GM23338 (cell line): ENCODE data around the gene GDF7. TPM values are rescaled to one million over a fixed set of nuclear protein-coding genes. Genes with fewer than 3 reads are reported as not detected.

Experiments used
- ATAC-seq: fragments of 200-7000 bp; cut with Tn5 transposase; 3 replicates; pipeline ENCODE4 v1.9.1; 2020
- DNase-seq: peaks from one replicate; pipeline ENCODE4 v3.0.0-alpha.2; 2015; ENCODE audit warnings: low spot score
- H2AFZ ChIP-seq: fragments of 200-600 bp; sonication (generic); 2 replicates; pipeline ENCODE4 v1.8.0; 2016; ENCODE audit warnings: antibody characterized with exemption, mild to moderate bottlenecking, moderate library complexity
- H3F3A ChIP-seq: fragments of 200-600 bp; sonication (generic); replicated peaks from 2 replicates; pipeline ENCODE4 v1.8.0; 2017; ENCODE audit warnings: antibody characterized with exemption, mixed run types, low read depth
- H3K27ac ChIP-seq: fragments of 200-600 bp; sonication (generic); 2 replicates; pipeline ENCODE4 v1.6.1; 2016; ENCODE audit warnings: low read depth
- H3K27me3 ChIP-seq: fragments of 200-600 bp; sonication (generic); 2 replicates; pipeline ENCODE4 v1.8.0; 2016; ENCODE audit warnings: mild to moderate bottlenecking, mixed run types, moderate library complexity; ENCODE audit not compliant: insufficient read depth
- H3K36me3 ChIP-seq: fragments of 200-600 bp; sonication (generic); 2 replicates; pipeline ENCODE4 v1.8.0; 2016; ENCODE audit warnings: mild to moderate bottlenecking; ENCODE audit not compliant: insufficient read depth
- H3K4me1 ChIP-seq: fragments of 200-600 bp; sonication (generic); 2 replicates; pipeline ENCODE4 v1.8.0; 2016; ENCODE audit warnings: mild to moderate bottlenecking, moderate library complexity; ENCODE audit not compliant: insufficient read depth
- H3K4me2 ChIP-seq: fragments of 200-600 bp; sonication (generic); 2 replicates; pipeline ENCODE4 v1.7.1; 2017; ENCODE audit warnings: mixed run types
- H3K4me3 ChIP-seq: fragments of 200-600 bp; sonication (generic); 2 replicates; pipeline ENCODE4 v1.6.1; 2016; ENCODE audit warnings: mixed run types
- H3K79me2 ChIP-seq: fragments of 200-600 bp; sonication (generic); replicated peaks from 2 replicates; pipeline ENCODE4 v1.8.0; 2017; ENCODE audit warnings: mild to moderate bottlenecking; ENCODE audit not compliant: insufficient read depth
- H3K9me2 ChIP-seq: fragments of 200-600 bp; sonication (generic); 2 replicates; pipeline ENCODE4 v1.8.0; 2017; ENCODE audit not compliant: insufficient read depth
- H4K20me1 ChIP-seq: fragments of 200-600 bp; sonication (generic); replicated peaks from 2 replicates; pipeline ENCODE4 v1.8.0; 2017; ENCODE audit warnings: mild to moderate bottlenecking; ENCODE audit not compliant: insufficient read depth
- H3K27ac Mint-ChIP-seq: 2 replicates; pipeline ENCODE4 v1.8.0; 2020; ENCODE audit warnings: inconsistent platforms, mild to moderate bottlenecking, moderate library complexity, mixed read lengths
- H3K27me3 Mint-ChIP-seq: 3 replicates; pipeline ENCODE4 v1.8.0; 2022; ENCODE audit warnings: low read depth, mild to moderate bottlenecking, moderate library complexity, mixed read lengths, inconsistent platforms; ENCODE audit not compliant: insufficient read depth, poor library complexity
- H3K36me3 Mint-ChIP-seq: 3 replicates; pipeline ENCODE4 v1.8.0; 2021; ENCODE audit warnings: low read depth, mild to moderate bottlenecking, inconsistent platforms, moderate library complexity, mixed read lengths
- H3K4me1 Mint-ChIP-seq: 3 replicates; pipeline ENCODE4 v1.8.0; 2020; ENCODE audit warnings: mild to moderate bottlenecking, inconsistent platforms, mixed read lengths
- H3K4me3 Mint-ChIP-seq: 3 replicates; pipeline ENCODE4 v1.8.0; 2021; ENCODE audit warnings: moderate library complexity, mild to moderate bottlenecking, inconsistent platforms, mixed read lengths
- H3K9me3 Mint-ChIP-seq: 3 replicates; pipeline ENCODE4 v1.8.0; 2020; ENCODE audit warnings: moderate library complexity, mild to moderate bottlenecking, inconsistent platforms, mixed read lengths
- CREB1 ChIP-seq: fragments of 250-450 bp; sonication (Bioruptor Pico); IDR thresholded peaks from 2 replicates; pipeline ENCODE4 v1.5.0; 2020; ENCODE audit warnings: low read depth, mild to moderate bottlenecking, moderate library complexity
- EZH2phosphoT487 ChIP-seq: fragments of 200-600 bp; sonication (generic); IDR thresholded peaks from one replicate; pipeline ENCODE4 v1.8.1; 2018; ENCODE audit warnings: antibody characterized with exemption; ENCODE audit not compliant: unreplicated experiment
- JUNB ChIP-seq: IDR thresholded peaks from one replicate; pipeline ENCODE4 v1.6.1; 2016; ENCODE audit warnings: antibody characterized with exemption; ENCODE audit not compliant: unreplicated experiment
- POLR2AphosphoS5 ChIP-seq: IDR thresholded peaks from 2 replicates; pipeline ENCODE4 v1.6.1; 2016; ENCODE audit warnings: antibody characterized with exemption, low read depth
- STAT1 ChIP-seq: IDR thresholded peaks from one replicate; pipeline ENCODE4 v1.6.1; 2016; ENCODE audit warnings: antibody characterized with exemption; ENCODE audit not compliant: unreplicated experiment
- ZNF331 ChIP-seq: fragments of 250-450 bp; sonication (Bioruptor Pico); IDR thresholded peaks from 2 replicates; pipeline ENCODE4 v1.5.0; 2020; ENCODE audit warnings: low read depth, mild to moderate bottlenecking, moderate library complexity
- polyA plus RNA-seq: library from polyadenylated mRNA; unstranded; fragments of >200 nt; fragmentation: Nextera tagmentation; extraction: Ambion mirVana; gene quantifications from 2 replicates; pipeline ENCODE4 v1.2.1, GENCODE V29; 2016
- total RNA-seq: library from RNA; depleted of rRNA; stranded (reverse); fragments of >200 nt; shearing (Covaris generic); gene quantifications from 2 replicates; pipeline ENCODE4 v1.2.3, GENCODE V29; 2014
- TF ChIP-seq, protein P1 (sequence below): IDR thresholded peaks from one replicate; pipeline ENCODE4 v1.6.1; 2018; ENCODE audit warnings: antibody characterized with exemption; ENCODE audit not compliant: unreplicated experiment
- TF ChIP-seq, protein P2 (sequence below), 2 experiments: fragments of 200-600 bp in 1 of 2; sonication (generic) in 1 of 2; conservative IDR thresholded peaks; 2 replicates each; pipeline versions ENCODE4 v1.5.1 to v1.6.1; 2016 to 2017; ENCODE audit warnings: antibody characterized with exemption in 2 of 2, low read depth in 2 of 2, mild to moderate bottlenecking in 2 of 2, moderate library complexity in 1 of 2
- TF ChIP-seq, protein P3 (sequence below): fragments of 250-450 bp; sonication (Bioruptor Pico); IDR thresholded peaks from 2 replicates; pipeline ENCODE4 v1.5.0; 2020; ENCODE audit warnings: mild to moderate bottlenecking, moderate library complexity

Gene GDF7
- total and polyA plus RNA-seq, 2 experiments from 2014 or later, result 0.19 to 0.52 TPM

DNA sequence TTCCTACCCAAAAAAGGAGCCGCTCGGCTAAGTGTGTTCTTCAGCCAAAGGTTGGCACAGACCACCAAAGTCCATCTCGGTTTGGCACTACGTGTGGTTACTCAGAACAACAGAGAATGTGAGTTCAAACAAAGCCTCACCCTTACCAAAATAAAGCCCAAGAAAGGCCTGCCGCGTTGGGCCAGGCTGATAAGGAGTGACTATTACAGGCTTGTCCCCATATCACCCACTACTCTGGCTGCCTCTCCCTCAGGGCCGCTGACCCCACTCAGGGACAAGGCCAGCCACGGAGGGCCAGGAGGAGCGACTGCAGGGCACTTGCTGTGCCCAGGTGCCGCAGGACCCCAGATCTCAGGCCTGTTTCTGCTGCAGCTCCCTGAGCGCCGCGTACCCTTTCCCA lies 29.8 kb upstream of the GDF7 start:
- no peak overlapping the region for H3K4me3 ChIP-seq
- Mint-ChIP-seq H3K9me3 (no peaks in the 10 kb centered on the region), H3K27me3 (peaks cover 2% of the 10 kb centered on the region), H3K4me3 (no peak overlapping the region), H3K27ac (no peak overlapping the region), H3K36me3 (no peaks in the 10 kb centered on the region; the same call in 2 of the 3 replicates), H3K4me1 (peaks cover 24% of the 10 kb centered on the region)
- no peak overlapping the region for H2AFZ ChIP-seq
- H3K36me3 ChIP-seq, result no peaks in the 10 kb centered on the region
- H3K27me3 ChIP-seq, result no peaks in the 10 kb centered on the region
- no peaks in the 10 kb centered on the region for H4K20me1 ChIP-seq
- no peak overlapping the region for H3K4me2 ChIP-seq
- ATAC-seq (no peak), DNase-seq (no peak)
- H3K4me1 ChIP-seq, result peaks cover 6% of the 10 kb centered on the region
- no peaks in the 10 kb centered on the region for H3K9me2 ChIP-seq
- H3F3A ChIP-seq, result no peaks in the 10 kb centered on the region
- H3K27ac ChIP-seq, result no peak overlapping the region
- TF ChIP-seq, protein P1, sequence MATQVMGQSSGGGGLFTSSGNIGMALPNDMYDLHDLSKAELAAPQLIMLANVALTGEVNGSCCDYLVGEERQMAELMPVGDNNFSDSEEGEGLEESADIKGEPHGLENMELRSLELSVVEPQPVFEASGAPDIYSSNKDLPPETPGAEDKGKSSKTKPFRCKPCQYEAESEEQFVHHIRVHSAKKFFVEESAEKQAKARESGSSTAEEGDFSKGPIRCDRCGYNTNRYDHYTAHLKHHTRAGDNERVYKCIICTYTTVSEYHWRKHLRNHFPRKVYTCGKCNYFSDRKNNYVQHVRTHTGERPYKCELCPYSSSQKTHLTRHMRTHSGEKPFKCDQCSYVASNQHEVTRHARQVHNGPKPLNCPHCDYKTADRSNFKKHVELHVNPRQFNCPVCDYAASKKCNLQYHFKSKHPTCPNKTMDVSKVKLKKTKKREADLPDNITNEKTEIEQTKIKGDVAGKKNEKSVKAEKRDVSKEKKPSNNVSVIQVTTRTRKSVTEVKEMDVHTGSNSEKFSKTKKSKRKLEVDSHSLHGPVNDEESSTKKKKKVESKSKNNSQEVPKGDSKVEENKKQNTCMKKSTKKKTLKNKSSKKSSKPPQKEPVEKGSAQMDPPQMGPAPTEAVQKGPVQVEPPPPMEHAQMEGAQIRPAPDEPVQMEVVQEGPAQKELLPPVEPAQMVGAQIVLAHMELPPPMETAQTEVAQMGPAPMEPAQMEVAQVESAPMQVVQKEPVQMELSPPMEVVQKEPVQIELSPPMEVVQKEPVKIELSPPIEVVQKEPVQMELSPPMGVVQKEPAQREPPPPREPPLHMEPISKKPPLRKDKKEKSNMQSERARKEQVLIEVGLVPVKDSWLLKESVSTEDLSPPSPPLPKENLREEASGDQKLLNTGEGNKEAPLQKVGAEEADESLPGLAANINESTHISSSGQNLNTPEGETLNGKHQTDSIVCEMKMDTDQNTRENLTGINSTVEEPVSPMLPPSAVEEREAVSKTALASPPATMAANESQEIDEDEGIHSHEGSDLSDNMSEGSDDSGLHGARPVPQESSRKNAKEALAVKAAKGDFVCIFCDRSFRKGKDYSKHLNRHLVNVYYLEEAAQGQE, result no peak
- TF ChIP-seq, protein P2, sequence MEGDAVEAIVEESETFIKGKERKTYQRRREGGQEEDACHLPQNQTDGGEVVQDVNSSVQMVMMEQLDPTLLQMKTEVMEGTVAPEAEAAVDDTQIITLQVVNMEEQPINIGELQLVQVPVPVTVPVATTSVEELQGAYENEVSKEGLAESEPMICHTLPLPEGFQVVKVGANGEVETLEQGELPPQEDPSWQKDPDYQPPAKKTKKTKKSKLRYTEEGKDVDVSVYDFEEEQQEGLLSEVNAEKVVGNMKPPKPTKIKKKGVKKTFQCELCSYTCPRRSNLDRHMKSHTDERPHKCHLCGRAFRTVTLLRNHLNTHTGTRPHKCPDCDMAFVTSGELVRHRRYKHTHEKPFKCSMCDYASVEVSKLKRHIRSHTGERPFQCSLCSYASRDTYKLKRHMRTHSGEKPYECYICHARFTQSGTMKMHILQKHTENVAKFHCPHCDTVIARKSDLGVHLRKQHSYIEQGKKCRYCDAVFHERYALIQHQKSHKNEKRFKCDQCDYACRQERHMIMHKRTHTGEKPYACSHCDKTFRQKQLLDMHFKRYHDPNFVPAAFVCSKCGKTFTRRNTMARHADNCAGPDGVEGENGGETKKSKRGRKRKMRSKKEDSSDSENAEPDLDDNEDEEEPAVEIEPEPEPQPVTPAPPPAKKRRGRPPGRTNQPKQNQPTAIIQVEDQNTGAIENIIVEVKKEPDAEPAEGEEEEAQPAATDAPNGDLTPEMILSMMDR (conservative IDR thresholded peaks at IDR 0.05; ENCODE audit: low read depth in 2 of 2), result no peak
- no peak for TF ChIP-seq EZH2phosphoT487
- H3K79me2 ChIP-seq, result no peaks in the 10 kb centered on the region

- Histone ChIP-seq H3K36me3 (no peaks in the 10 kb centered on the region), H3K27ac (no peak overlapping the region), H3K27me3 (no peaks in the 10 kb centered on the region), H4K20me1 (no peaks in the 10 kb centered on the region), H2AFZ (no peak overlapping the region), H3F3A (no peaks in the 10 kb centered on the region), H3K4me1 (peaks cover 6% of the 10 kb centered on the region), H3K4me2 (no peak overlapping the region), H3K9me2 (no peaks in the 10 kb centered on the region), H3K79me2 (no peaks in the 10 kb centered on the region), H3K4me3 (no peak overlapping the region)
- H3K36me3 Mint-ChIP-seq, result no peaks in the 10 kb centered on the region; the same call in 2 of the 3 replicates
- DNase-seq, result no peak
- peaks cover 2% of the 10 kb centered on the region for H3K27me3 Mint-ChIP-seq
- H3K9me3 Mint-ChIP-seq, result no peaks in the 10 kb centered on the region
- no peak overlapping the region for H3K27ac Mint-ChIP-seq
- H3K4me1 Mint-ChIP-seq, result peaks cover 16% of the 10 kb centered on the region
- H3K4me3 Mint-ChIP-seq, result no peak overlapping the region
- ATAC-seq, result no peak
- no peak for TF ChIP-seq POLR2AphosphoS5
- TF ChIP-seq CREB1 (CRISPR knock-in tag), result no peak
- TF ChIP-seq, protein P3, sequence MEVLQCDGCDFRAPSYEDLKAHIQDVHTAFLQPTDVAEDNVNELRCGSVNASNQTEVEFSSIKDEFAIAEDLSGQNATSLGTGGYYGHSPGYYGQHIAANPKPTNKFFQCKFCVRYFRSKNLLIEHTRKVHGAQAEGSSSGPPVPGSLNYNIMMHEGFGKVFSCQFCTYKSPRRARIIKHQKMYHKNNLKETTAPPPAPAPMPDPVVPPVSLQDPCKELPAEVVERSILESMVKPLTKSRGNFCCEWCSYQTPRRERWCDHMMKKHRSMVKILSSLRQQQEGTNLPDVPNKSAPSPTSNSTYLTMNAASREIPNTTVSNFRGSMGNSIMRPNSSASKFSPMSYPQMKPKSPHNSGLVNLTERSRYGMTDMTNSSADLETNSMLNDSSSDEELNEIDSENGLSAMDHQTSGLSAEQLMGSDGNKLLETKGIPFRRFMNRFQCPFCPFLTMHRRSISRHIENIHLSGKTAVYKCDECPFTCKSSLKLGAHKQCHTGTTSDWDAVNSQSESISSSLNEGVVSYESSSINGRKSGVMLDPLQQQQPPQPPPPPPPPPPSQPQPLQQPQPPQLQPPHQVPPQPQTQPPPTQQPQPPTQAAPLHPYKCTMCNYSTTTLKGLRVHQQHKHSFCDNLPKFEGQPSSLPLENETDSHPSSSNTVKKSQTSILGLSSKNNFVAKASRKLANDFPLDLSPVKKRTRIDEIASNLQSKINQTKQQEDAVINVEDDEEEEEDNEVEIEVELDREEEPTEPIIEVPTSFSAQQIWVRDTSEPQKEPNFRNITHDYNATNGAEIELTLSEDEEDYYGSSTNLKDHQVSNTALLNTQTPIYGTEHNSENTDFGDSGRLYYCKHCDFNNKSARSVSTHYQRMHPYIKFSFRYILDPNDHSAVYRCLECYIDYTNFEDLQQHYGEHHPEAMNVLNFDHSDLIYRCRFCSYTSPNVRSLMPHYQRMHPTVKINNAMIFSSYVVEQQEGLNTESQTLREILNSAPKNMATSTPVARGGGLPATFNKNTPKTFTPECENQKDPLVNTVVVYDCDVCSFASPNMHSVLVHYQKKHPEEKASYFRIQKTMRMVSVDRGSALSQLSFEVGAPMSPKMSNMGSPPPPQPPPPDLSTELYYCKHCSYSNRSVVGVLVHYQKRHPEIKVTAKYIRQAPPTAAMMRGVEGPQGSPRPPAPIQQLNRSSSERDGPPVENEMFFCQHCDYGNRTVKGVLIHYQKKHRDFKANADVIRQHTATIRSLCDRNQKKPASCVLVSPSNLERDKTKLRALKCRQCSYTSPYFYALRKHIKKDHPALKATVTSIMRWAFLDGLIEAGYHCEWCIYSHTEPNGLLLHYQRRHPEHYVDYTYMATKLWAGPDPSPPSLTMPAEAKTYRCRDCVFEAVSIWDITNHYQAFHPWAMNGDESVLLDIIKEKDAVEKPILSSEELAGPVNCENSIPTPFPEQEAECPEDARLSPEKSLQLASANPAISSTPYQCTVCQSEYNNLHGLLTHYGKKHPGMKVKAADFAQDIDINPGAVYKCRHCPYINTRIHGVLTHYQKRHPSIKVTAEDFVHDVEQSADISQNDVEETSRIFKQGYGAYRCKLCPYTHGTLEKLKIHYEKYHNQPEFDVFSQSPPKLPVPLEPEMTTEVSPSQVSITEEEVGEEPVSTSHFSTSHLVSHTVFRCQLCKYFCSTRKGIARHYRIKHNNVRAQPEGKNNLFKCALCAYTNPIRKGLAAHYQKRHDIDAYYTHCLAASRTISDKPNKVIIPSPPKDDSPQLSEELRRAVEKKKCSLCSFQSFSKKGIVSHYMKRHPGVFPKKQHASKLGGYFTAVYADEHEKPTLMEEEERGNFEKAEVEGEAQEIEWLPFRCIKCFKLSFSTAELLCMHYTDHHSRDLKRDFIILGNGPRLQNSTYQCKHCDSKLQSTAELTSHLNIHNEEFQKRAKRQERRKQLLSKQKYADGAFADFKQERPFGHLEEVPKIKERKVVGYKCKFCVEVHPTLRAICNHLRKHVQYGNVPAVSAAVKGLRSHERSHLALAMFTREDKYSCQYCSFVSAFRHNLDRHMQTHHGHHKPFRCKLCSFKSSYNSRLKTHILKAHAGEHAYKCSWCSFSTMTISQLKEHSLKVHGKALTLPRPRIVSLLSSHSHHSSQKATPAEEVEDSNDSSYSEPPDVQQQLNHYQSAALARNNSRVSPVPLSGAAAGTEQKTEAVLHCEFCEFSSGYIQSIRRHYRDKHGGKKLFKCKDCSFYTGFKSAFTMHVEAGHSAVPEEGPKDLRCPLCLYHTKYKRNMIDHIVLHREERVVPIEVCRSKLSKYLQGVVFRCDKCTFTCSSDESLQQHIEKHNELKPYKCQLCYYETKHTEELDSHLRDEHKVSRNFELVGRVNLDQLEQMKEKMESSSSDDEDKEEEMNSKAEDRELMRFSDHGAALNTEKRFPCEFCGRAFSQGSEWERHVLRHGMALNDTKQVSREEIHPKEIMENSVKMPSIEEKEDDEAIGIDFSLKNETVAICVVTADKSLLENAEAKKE, result no peak
- TF ChIP-seq ZNF331, result no peak
- no peak for TF ChIP-seq JUNB
- no peak for TF ChIP-seq STAT1
Measured at GRCh38 chr2:20638014-20638413, 28.9 kb upstream of the GDF7 start.
